Panc1 (cell line): ENCODE data around the gene HORMAD2. TPM values are rescaled to one million over a fixed set of nuclear protein-coding genes. Genes with fewer than 3 reads are reported as not detected.
"Not testable (repeated sequence)": the region's sequence is repeated elsewhere in the genome, so short reads cannot be mapped to it uniquely, and the experiment has no call there.

Source experiments
- ATAC-seq: fragments of 200-7000 bp; cut with Tn5 transposase; 2 replicates; pipeline ENCODE4 v1.9.1; 2020; ENCODE audit warnings: mild to moderate bottlenecking, moderate library complexity
- BruUV-seq: library from RNA; stranded (reverse); fragments of 400-500 nt; replicated peaks from 2 replicates; lab custom pipeline; 2021; lab: Mats Ljungman, UMichigan
- CTCF ChIA-PET: fragments of 300-600 bp; sonication (Branson Sonifier 250); formaldehyde crosslinking; loops from one replicate; lab custom pipeline; 2022; ENCODE audit warnings: antibody characterized with exemption; lab: Charles Lee
- POLR2A ChIA-PET: fragments of 300-600 bp; sonication (Branson Sonifier 250); formaldehyde crosslinking; loops from one replicate; lab custom pipeline; 2022; ENCODE audit warnings: antibody characterized with exemption; lab: Charles Lee
- DNase-seq: peaks from one replicate; pipeline ENCODE4 v3.0.0-alpha.2; 2010; ENCODE audit warnings: low read depth, low spot score
- H3K27ac ChIP-seq: 2 replicates; pipeline ENCODE4 v1.5.1; 2011; ENCODE audit warnings: mild to moderate bottlenecking, low read length, inconsistent platforms
- H3K27me3 ChIP-seq: fragments of 200-500 bp; sonication (Bioruptor generic); 2 replicates; pipeline ENCODE4 v1.6.0; 2014; ENCODE audit warnings: low read length, inconsistent platforms; ENCODE audit not compliant: control insufficient read depth, insufficient read depth
- H3K36me3 ChIP-seq: fragments of 200-500 bp; sonication (Bioruptor generic); 2 replicates; pipeline ENCODE4 v1.5.1; 2014; ENCODE audit warnings: inconsistent platforms, mild to moderate bottlenecking, low read length, moderate library complexity; ENCODE audit not compliant: control insufficient read depth, insufficient read depth
- H3K4me1 ChIP-seq: 2 replicates; pipeline ENCODE4 v1.5.1; 2011; ENCODE audit warnings: inconsistent platforms, mild to moderate bottlenecking, low read length, moderate library complexity; ENCODE audit not compliant: control insufficient read depth, insufficient read depth
- H3K4me3 ChIP-seq, 2 experiments: 2 replicates each; pipeline ENCODE4 v1.5.1; 2011 to 2012; ENCODE audit warnings: low read depth in 2 of 2, low read length in 2 of 2, mild to moderate bottlenecking in 2 of 2, inconsistent platforms in 1 of 2, moderate library complexity in 1 of 2
- H3K9me3 ChIP-seq: fragments of 200-500 bp; sonication (Bioruptor generic); 2 replicates; pipeline ENCODE4 v1.5.1; 2014; ENCODE audit warnings: low read depth, mild to moderate bottlenecking, inconsistent platforms, low read length, moderate library complexity; ENCODE audit not compliant: control insufficient read depth, insufficient read depth
- CTCF ChIP-seq: fragments of 450-650 bp; IDR thresholded peaks from 2 replicates; pipeline ENCODE4 v1.5.1; 2017; ENCODE audit warnings: mild to moderate bottlenecking
- POLR2AphosphoS5 ChIP-seq: IDR thresholded peaks from 2 replicates; pipeline ENCODE4 v1.6.1; 2012; ENCODE audit warnings: mild to moderate bottlenecking, low read depth, low read length, moderate library complexity
- REST ChIP-seq, 2 experiments: IDR thresholded peaks; 2 replicates each; pipeline ENCODE4 v1.6.1; 2011 to 2012; ENCODE audit warnings: low read depth in 2 of 2, control low read depth in 1 of 2, low read length in 1 of 2, mild to moderate bottlenecking in 1 of 2, moderate library complexity in 1 of 2; ENCODE audit not compliant: insufficient read depth in 1 of 2
- SIN3A ChIP-seq: IDR thresholded peaks from 2 replicates; pipeline ENCODE4 v1.6.1; 2012; ENCODE audit warnings: low read depth, mild to moderate bottlenecking, low read length, moderate library complexity, borderline replicate concordance; ENCODE audit not compliant: insufficient read depth
- TCF7L2 ChIP-seq: IDR thresholded peaks from 2 replicates; pipeline ENCODE4 v1.6.1; 2011; ENCODE audit warnings: mild to moderate bottlenecking, low read depth, low read length, inconsistent platforms
- in situ Hi-C: cut with HindIII; loops from 2 replicates; pipeline ENCODE4 v1.10.0; 2016; ENCODE audit warnings: low sequenced_read_pairs, low pct_unique_long_range_greater_than_20kb
- intact Hi-C: fragments of 100-400 bp; cut with micrococcal nuclease; formaldehyde crosslinking; loops from one replicate; pipeline ENCODE4 v1.10.0; 2022; ENCODE audit not compliant: unreplicated experiment
- total RNA-seq: library from RNA; stranded (reverse); gene quantifications from one replicate; pipeline ENCODE4 v1.2.1, GENCODE V29; 2021; ENCODE audit not compliant: unreplicated experiment

Gene HORMAD2
- total RNA-seq, 1 experiment from 2014 or later = not detected

DNA sequence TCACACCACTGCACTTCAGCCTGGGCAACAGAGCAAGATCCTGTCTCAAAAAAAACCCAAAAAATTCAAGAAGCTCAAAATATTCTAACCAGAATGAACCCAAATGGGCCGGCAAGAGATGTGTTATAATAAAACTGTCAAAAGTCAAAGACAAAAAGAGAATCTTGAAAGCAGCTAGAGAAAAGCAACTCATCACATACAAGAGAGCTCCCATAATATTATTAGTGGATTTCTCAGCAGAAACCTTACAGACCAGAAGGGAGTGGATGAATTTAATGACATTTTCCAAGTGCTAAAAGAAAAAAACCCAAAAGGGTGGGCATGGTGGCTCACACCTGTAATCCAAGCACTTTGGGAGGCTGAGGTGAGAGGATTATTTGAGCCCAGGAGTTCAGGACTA, 22.9 kb upstream of the HORMAD2 start:
- intact Hi-C loops (no loop called here), in situ Hi-C loops (no loop called here)
- H3K9me3 ChIP-seq = no peaks in the 10 kb centered on the region
- H3K27me3 ChIP-seq = no peaks in the 10 kb centered on the region
- DNase-seq (no peak), ATAC-seq (no peak)
- H3K36me3 ChIP-seq = no peaks in the 10 kb centered on the region
- H3K27ac ChIP-seq = no peak overlapping the region
- ChIA-PET POLR2A (no interaction called here), CTCF (interaction anchor here (0.5 kb wide), 1 partner anchor 320 kb away, joined by 4 read pairs; no protein-coding TSS in a partner anchor)
- BruUV-seq = no TSS peak
- TF ChIP-seq TCF7L2 (no peak), SIN3A (no peak), REST (IDR thresholded peaks at IDR 0.05; ENCODE audit: insufficient read depth in 1 of 2, low read depth in 2 of 2, low read length in 1 of 2) (no peak), CTCF (no peak), POLR2AphosphoS5 (no peak)
- H3K4me3 ChIP-seq = no peak overlapping the region
- no peaks in the 10 kb centered on the region for H3K4me1 ChIP-seq

GRCh38 chr22:30059346-30060020, 20.8 kb upstream of the HORMAD2 start:
- in situ Hi-C loops, H3K36me3 ChIP-seq, H3K4me1 ChIP-seq, DNase-seq, ATAC-seq, H3K4me3 ChIP-seq, BruUV-seq, H3K9me3 ChIP-seq, intact Hi-C loops, H3K27ac ChIP-seq, H3K27me3 ChIP-seq: not testable (repeated sequence)
- CTCF ChIA-PET = interaction anchor here (0.6 kb wide), 1 partner anchor 92 kb away, joined by 7 read pairs; no protein-coding TSS in a partner anchor
- POLR2A ChIA-PET = interaction anchor here (0.7 kb wide), 1 partner anchor 264 kb away, joined by 16 read pairs; no protein-coding TSS in a partner anchor

DNA sequence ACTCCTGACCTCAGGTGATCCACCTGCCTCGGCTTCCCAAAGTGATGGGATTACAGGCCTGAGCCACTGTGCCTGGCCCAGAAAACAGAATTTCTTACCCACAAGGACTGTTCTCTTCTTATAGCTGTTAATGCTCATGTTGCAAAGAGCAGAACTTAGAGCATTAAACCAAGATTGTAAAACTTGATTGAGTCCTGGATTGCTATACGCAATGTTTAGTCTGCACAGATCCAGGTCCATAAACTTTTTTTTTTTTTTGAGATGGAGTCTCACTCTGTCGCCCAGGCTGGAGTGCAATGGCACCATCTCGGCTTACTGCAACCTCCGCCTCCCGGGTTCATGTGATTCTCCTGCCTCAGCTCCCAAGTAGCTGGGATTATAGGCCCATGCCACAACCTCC, 19.2 kb upstream of the HORMAD2 start:
- H3K4me1 ChIP-seq, intact Hi-C loops, H3K9me3 ChIP-seq, BruUV-seq, H3K4me3 ChIP-seq, DNase-seq, CTCF ChIA-PET, H3K27me3 ChIP-seq, ATAC-seq, H3K27ac ChIP-seq, H3K36me3 ChIP-seq, in situ Hi-C loops, POLR2A ChIA-PET: not testable (repeated sequence)
